Muscle layer of duodenum (tissue), 2 donors: ENCODE results near the gene KIF5A.
"Not testable (repeated sequence)": the region's sequence is repeated elsewhere in the genome, so short reads cannot be mapped to it uniquely, and the experiment has no call there.

Source experiments
- H3K27ac ChIP-seq: one replicate; pipeline ENCODE4 v1.7.0; 2013; ENCODE audit warnings: mild to moderate bottlenecking, low read length
- H3K27me3 ChIP-seq: one replicate; pipeline ENCODE4 v1.7.0; 2013; ENCODE audit warnings: low read depth, mild to moderate bottlenecking, control low read depth, low read length
- H3K36me3 ChIP-seq, 2 donors: one replicate each; pipeline ENCODE4 v1.7.0; 2013; ENCODE audit warnings: low read length in 2 of 2, control low read depth in 1 of 2, mild to moderate bottlenecking in 1 of 2; ENCODE audit not compliant: insufficient read depth in 2 of 2, control insufficient read depth in 1 of 2
- H3K4me1 ChIP-seq, 2 donors: one replicate each; pipeline ENCODE4 v1.7.0; 2013; ENCODE audit warnings: low read length in 2 of 2, mild to moderate bottlenecking in 2 of 2, control low read depth in 1 of 2, moderate library complexity in 1 of 2; ENCODE audit not compliant: insufficient read depth in 2 of 2, control insufficient read depth in 1 of 2
- H3K4me3 ChIP-seq, 2 donors: one replicate each; pipeline ENCODE4 v1.7.0; 2013; ENCODE audit warnings: low read length in 2 of 2, low read depth in 1 of 2, mild to moderate bottlenecking in 1 of 2
- H3K9me3 ChIP-seq, 2 donors: one replicate each; pipeline ENCODE4 v1.7.0; 2013; ENCODE audit warnings: low read length in 2 of 2, control low read depth in 1 of 2, mild to moderate bottlenecking in 1 of 2; ENCODE audit not compliant: control insufficient read depth in 1 of 2
- donor health status: healthy.

Gene KIF5A

DNA sequence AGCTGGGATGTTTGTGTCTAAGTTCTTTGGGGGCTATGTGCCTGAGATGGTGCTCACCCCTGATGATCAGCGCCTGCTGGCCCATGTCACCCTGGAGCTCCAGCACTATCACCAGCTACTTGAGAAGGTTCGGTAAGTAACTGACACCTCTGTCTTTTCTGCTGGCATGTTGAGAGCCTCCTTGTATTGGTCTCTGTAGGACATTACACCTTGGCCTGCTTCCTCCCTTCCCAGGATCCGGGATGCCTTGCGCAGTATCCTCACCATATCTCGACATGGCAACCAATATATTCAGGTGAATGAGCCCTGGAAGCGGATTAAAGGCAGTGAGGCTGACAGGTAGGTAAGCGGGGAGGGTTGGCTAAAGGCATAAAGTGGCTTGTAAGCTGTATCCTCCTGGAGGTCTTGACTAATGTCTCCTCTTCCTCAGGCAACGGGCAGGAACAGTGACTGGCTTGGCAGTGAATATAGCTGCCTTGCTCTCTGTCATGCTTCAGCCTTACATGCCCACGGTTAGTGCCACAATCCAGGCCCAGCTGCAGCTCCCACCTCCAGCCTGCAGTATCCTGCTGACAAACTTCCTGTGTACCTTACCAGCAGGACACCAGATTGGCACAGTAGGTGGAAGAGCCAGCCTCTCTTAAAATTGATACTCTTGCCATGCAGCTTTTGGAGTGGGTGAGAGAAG is 35.0 kb upstream of the KIF5A start:
- no peak overlapping the region for H3K27ac ChIP-seq
- peaks cover 18 to 28% of the 10 kb centered on the region in 2 donors for H3K4me1 ChIP-seq
- H3K27me3 ChIP-seq: no peaks in the 10 kb centered on the region
- no peaks in the 10 kb centered on the region for H3K9me3 ChIP-seq
- H3K36me3 ChIP-seq: peaks cover 59 to 64% of the 10 kb centered on the region in 2 donors
- H3K4me3 ChIP-seq: no peak overlapping the region

DNA sequence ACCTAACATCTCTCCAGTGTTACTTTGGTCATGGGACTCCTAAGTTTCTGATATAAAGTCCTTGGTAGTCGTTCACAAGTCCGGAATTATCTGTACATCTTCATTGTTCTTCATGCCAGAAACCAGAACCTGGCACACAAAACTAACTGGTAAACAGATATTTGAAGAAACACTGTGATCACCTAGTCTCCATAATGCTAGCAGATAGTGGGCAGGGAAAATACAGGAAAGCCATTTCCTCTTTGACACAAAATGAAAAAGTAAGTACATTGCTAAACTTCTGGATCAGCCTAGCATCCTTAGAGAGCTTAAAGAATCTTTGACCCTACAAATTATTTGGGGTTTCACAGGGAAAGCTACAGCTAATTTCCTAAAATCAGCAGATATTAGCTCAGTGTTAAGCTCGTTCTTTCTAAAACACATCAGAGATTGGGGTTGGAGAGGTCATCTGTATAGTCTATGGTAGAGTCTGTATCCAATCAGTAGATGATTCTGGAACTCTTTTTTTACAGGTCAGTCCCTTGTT is 34.4 kb upstream of the KIF5A start:
- Histone ChIP-seq H3K9me3 (no peaks in the 10 kb centered on the region), H3K27ac (no peak overlapping the region), H3K4me1 (peaks cover 18 to 28% of the 10 kb centered on the region in 2 donors), H3K27me3 (no peaks in the 10 kb centered on the region), H3K4me3 (no peak overlapping the region), H3K36me3 (peaks cover 58 to 67% of the 10 kb centered on the region in 2 donors)

DNA sequence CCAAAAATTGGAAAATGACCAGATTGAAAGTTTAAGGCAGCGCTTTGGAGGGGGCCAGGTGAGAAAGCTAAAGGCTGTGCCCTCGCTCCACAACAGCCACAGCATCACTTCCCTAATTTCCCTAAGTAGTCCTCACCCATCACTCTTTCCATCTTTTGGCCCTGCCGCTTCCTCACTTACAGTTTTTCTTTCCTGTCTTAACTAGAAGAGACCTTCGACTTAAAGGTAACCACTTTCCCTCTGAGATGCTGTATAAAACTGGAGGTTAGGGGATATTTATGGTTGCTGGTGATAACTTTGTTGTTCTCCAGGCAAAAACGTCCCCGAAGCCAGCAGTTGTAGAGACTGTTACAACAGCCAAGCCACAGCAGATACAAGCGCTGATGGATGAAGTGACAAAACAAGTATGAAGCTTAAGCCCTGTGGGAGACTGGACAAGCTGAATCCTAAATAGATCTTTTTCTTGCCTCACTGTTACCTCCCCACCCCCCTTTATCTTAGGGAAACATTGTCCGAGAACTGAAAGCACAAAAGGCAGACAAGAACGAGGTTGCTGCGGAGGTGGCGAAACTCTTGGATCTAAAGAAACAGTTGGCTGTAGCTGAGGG is 33.8 kb upstream of the KIF5A start:
- peaks cover 18 to 28% of the 10 kb centered on the region in 2 donors for H3K4me1 ChIP-seq

DNA sequence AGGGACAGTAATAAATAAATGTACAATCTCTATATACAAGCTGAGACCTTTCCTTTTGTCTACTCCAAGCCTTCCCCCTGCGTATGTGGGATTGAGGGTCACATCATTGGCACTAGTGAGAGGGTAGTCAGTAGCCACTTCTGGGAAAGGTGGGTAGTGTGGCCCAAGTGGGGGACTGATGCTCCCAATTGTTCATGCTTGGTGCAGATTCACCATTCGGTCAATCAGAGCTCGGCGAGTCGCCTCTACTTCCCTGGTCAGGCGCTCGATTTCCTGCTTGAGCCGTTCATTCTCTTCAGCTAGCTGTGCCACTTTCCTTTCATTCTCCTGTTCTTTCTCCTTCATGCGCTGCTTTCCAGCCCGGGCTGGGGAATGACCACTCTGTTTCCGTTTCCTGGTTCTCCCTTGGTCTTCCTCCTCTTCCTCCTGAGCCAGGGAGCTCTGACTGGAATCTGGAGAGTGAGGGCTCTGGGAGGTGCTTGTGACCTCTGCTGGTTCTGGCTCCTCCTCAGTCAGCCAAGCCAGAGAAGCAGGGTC is 33.2 kb upstream of the KIF5A start:
- no peaks in the 10 kb centered on the region for H3K27me3 ChIP-seq
- H3K9me3 ChIP-seq: no peaks in the 10 kb centered on the region
- no peak overlapping the region for H3K4me3 ChIP-seq
- H3K27ac ChIP-seq: no peak overlapping the region
- peaks cover 22 to 28% of the 10 kb centered on the region in 2 donors for H3K4me1 ChIP-seq
- peaks cover 54 to 64% of the 10 kb centered on the region in 2 donors for H3K36me3 ChIP-seq

More for the DNA sequence above, 33.8 kb upstream of the KIF5A start:
- H3K36me3 ChIP-seq: peaks cover 58 to 67% of the 10 kb centered on the region in 2 donors
- H3K27me3 ChIP-seq: no peaks in the 10 kb centered on the region
- no peaks in the 10 kb centered on the region for H3K9me3 ChIP-seq
- H3K27ac ChIP-seq: no peak overlapping the region
- no peak overlapping the region for H3K4me3 ChIP-seq

DNA sequence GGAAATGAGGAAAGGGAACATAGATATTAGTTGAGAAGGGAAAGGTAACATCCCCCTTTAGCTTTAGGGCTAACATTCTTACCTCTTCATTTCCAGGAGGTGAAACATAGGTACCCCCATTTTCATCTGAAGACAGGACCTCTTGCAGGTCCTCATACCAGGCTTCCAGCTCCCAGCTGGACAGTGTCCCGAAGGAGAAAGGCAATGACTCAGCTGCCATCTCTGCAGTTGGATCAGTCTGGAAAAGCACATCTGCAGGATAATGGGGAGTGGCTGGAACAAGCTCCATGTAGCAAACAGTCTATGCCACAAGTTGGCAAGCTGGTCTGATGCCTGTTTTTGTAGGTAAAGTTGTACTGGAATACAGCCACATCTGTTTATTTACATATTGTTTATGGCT is 32.7 kb upstream of the KIF5A start:
- H3K27ac ChIP-seq: no peak overlapping the region
- peaks cover 49 to 59% of the 10 kb centered on the region in 2 donors for H3K36me3 ChIP-seq
- H3K27me3 ChIP-seq: no peaks in the 10 kb centered on the region
- H3K4me1 ChIP-seq: peaks cover 27 to 28% of the 10 kb centered on the region in 2 donors
- H3K4me3 ChIP-seq: no peak overlapping the region
- no peaks in the 10 kb centered on the region for H3K9me3 ChIP-seq

DNA sequence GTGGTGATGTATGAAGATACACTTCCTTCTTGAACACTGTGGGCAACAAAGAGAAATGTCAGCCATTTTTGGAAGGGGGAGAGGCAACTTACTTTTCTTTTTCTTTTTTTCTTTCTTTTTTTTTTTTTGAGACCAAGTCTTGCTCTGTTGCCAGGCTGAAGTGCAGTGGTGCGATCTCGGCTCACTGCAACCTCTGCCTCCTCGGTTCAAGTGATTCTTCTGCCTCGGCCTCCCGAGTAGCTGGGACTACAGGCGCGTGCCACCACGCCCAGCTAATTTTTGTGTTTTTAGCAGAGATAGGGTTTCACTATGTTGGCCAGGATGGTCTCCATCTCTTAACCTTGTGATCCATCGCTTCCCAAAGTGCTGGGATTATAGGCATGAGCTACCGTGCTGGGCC is 32.1 kb upstream of the KIF5A start:
- H3K9me3 ChIP-seq, H3K27me3 ChIP-seq: not testable (repeated sequence)
- Histone ChIP-seq H3K27ac (peak overlapping the region; percentile 65), H3K4me1 (peaks cover 27 to 28% of the 10 kb centered on the region in 2 donors), H3K36me3 (peaks cover 45 to 54% of the 10 kb centered on the region in 2 donors), H3K4me3 (peak overlapping the region in 1 of 2 donors; percentile 94)

DNA sequence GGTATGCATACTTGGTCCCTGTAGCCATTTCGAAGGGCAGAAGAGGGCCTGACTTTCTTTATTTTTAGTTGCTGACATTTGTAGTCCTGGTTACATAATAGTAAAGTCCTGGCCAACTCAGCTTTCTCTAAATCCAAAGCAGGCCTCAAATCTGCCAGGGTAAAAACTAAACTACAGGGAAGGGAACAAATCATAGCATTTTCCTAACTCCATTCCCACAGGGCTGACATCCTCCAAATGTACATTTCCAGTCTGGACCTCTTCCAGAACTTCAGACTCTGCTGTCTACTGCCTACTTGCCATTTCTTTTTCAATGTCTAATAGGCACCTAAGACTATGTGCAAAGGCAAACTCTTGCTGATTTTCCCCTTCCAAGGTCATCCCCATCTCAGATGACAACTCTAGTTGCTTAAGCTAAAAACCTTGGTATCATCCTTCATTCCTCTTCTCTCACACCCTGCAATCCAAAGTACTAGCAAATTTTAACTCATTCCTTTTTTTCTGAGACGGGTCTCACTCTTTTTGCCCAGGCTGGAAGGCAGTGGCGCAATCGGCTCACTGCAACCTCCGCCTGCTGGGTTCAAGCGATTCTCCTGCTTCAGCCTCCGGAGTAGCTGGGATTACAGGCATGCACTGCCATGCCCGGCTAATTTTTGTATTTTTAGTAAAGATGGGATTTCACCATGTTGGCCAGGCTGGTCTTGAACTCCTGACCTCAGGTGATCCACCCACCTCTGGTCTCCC is 31.5 kb upstream of the KIF5A start:
- no peaks in the 10 kb centered on the region for H3K9me3 ChIP-seq
- peak overlapping the region; percentile 65 for H3K27ac ChIP-seq
- H3K4me3 ChIP-seq: peak overlapping the region; percentile 94 to 98
- peaks cover 39 to 48% of the 10 kb centered on the region in 2 donors for H3K36me3 ChIP-seq
- peaks cover 29 to 30% of the 10 kb centered on the region in 2 donors for H3K4me1 ChIP-seq
- H3K27me3 ChIP-seq: no peaks in the 10 kb centered on the region

DNA sequence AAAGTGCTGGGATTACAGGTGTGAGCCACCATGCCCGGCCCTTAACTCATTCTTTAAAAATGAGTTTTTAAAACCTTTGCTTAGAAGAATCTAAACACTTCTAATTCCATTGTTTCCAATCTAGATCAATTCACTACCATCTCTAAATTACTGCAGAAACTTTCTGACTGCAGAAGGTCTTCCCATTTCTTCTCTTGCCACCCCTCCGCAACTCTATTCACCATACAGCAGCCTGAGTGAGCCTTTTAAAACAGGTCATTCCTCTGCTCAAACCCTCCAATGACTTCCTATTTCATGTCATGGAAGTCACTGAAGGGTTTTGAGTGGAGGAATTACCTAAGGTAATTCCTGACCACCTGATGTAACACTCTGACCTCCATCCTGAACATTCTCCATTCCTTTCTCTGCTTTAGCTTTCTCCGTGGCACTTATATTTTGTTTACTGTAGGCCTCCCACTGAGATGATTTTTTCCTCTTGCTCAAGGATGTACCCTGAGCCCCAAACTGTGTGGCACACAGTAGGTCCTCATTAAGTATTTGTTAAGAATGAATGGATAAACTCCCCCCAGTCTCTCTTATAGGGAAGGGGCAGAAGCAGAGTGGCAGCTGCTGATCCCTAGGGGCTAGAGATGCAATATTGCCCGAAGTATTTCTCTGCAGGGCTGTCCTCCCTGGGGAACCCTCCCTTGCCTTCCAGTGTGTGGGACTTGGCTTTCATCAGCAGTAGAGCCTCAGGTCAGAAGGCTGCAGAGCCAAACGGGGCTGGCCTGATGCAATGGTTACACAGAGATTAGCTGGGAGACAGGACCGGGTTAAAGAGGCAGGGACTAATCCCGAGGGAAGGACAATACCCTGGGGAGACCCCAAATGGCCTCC is 30.7 kb upstream of the KIF5A start:
- Histone ChIP-seq H3K27ac (peak overlapping the region; percentile 100), H3K4me1 (peaks cover 37 to 38% of the 10 kb centered on the region in 2 donors), H3K4me3 (peak overlapping the region; percentile 94 to 98), H3K27me3 (no peaks in the 10 kb centered on the region), H3K9me3 (no peaks in the 10 kb centered on the region), H3K36me3 (peaks cover 37 to 49% of the 10 kb centered on the region in 2 donors)

DNA sequence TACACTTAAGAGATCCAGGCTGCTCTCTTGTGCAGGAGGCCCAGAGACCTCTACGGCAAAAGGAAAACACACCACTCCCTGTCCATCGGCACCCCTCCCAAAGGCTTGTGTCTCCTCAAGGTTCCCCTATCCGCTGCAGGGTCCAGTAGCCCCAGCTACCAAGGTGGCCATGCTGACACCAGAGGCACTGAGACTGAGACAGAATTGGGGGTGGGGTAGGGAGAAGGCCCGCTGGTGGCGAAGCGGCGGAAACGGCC is 30.1 kb upstream of the KIF5A start:
- peak overlapping the region; percentile 94 to 98 for H3K4me3 ChIP-seq
- peak overlapping the region; percentile 100 for H3K27ac ChIP-seq
- H3K4me1 ChIP-seq: peaks cover 37 to 44% of the 10 kb centered on the region in 2 donors
- H3K9me3 ChIP-seq: no peaks in the 10 kb centered on the region
- H3K27me3 ChIP-seq: no peaks in the 10 kb centered on the region
- peaks cover 37 to 52% of the 10 kb centered on the region in 2 donors for H3K36me3 ChIP-seq

DNA sequence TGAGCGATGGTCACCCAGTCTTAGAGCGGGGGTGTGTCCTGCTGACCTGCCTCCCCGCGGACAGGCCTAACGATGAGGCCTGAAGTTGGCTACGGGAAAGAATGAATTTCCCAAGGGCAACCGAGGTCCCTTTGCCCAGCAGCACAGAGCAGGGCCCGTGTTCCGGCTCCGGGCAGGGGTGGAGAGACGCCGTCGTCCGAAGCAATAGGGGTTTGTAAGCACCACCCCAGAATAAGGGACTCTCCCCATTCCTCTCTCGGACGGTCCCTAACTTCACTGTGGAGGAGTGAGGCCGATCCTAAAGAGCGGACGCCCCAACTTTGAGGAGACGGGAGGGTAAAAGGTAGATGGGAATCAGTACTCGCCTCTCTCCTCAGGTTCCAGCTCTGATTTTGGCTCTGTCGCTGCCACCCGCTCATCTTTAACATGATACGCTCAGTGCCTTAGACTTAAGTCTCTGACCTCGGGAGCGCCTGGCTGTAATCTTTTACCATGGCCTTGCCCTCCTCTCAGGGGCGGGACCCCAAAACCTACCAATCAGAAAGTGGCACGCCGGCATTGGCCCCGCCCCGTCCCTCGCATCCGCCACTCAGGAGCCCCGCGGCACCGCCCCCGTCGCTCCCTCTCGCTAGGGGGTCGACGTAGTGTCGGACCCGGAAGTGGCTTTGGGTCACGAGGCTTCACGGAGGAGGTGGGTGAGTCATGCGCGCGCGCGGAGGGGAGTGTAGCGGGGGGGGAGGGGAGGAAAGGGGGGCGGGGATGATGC is 29.6 kb upstream of the KIF5A start, which contains the start of gene DDIT3:
DDIT3 (minus strand) TSS at position 462 of the 766 bp plus-strand sequence. CDS start 3,108 bp downstream, outside the sequence.
- Histone ChIP-seq H3K9me3 (no peaks in the 10 kb centered on the region), H3K4me3 (peak within 1 kb of the TSS; percentile 94 to 98), H3K27ac (peak within 1 kb of the TSS; percentile 100), H3K4me1 (peaks cover 37 to 49% of the 10 kb centered on the region in 2 donors), H3K27me3 (no peaks in the 10 kb centered on the region), H3K36me3 (peaks cover 35 to 52% of the 10 kb centered on the region in 2 donors)
